Measurements from ENCODE around the gene PLCL2. TPM values are rescaled to one million over a fixed set of nuclear protein-coding genes. Genes with fewer than 3 reads are reported as not detected.

The PLCL2 gene
- total and polyA plus RNA-seq, 7 donors: 8.0 to 12.6 (median 11.6) TPM

DNA sequence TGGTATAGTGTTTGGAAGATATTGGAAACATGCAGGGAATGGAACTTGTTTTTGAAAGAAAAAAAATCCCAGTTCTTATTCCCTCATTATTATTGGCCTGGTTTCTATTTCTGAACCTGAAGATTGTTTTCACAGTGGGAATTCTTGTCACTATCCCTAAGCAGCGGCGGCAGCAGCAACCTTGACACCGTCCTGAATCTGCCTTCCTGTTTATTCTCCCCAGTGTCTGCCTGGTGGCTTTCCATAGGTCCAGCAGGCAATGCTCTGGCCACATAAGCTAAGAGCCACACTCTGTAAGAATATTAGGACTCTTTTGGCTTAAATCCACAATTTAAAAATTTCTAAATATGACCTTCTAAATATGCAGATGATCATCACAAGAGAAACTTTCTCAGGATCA, 178.0 kb downstream of the PLCL2 start:
- no peak for DNase-seq
- TF ChIP-seq POLR2AphosphoS5 (IDR thresholded peaks at IDR 0.05): no peak
- TF ChIP-seq, protein P1, sequence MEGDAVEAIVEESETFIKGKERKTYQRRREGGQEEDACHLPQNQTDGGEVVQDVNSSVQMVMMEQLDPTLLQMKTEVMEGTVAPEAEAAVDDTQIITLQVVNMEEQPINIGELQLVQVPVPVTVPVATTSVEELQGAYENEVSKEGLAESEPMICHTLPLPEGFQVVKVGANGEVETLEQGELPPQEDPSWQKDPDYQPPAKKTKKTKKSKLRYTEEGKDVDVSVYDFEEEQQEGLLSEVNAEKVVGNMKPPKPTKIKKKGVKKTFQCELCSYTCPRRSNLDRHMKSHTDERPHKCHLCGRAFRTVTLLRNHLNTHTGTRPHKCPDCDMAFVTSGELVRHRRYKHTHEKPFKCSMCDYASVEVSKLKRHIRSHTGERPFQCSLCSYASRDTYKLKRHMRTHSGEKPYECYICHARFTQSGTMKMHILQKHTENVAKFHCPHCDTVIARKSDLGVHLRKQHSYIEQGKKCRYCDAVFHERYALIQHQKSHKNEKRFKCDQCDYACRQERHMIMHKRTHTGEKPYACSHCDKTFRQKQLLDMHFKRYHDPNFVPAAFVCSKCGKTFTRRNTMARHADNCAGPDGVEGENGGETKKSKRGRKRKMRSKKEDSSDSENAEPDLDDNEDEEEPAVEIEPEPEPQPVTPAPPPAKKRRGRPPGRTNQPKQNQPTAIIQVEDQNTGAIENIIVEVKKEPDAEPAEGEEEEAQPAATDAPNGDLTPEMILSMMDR (IDR thresholded peaks at IDR 0.05): no peak
- no peak for TF ChIP-seq POLR2A (IDR thresholded peaks at IDR 0.05)
- no peak for TF ChIP-seq EP300 (IDR thresholded peaks at IDR 0.05)
- H3K4me1 ChIP-seq: no peaks in the 10 kb centered on the region
- WGBS, 2 donors: 88 to 96% methylated on average over 3 of the region's 3 CpGs
- H3K36me3 ChIP-seq: no peaks in the 10 kb centered on the region
- H3K27ac ChIP-seq: no peak overlapping the region
- no peaks in the 10 kb centered on the region for H3K9me3 ChIP-seq
- H3K4me3 ChIP-seq: no peak overlapping the region
- intact Hi-C loops (cut with DNase I): no loop called here
- no peaks in the 10 kb centered on the region for H3K27me3 ChIP-seq

DNA sequence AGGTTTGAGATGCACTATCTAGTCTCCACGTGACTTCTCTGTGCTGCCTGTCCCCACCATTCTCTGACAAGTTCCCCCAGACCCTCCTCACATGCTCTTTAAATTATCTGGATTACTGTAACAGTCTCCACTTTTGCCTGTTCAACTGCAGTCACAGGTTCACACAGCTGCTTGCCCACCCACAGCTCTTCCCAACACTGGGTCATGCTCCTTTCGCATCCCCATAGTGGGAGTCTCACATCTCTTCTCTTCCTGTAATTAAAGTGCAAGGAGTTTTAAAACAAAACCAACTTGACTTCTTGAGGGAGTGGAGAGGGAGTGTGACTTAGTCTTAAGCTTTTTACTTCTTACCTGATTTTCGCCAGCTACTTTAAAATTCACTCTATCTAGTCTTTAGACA, 178.8 kb downstream of the PLCL2 start:
- H3K36me3 ChIP-seq: no peaks in the 10 kb centered on the region
- no peaks in the 10 kb centered on the region for H3K9me3 ChIP-seq
- H3K27me3 ChIP-seq: no peaks in the 10 kb centered on the region
- 96 to 98% methylated on average over 3 of the region's 3 CpGs for WGBS, 2 donors
- no peaks in the 10 kb centered on the region for H3K4me1 ChIP-seq
- no peak overlapping the region for H3K4me3 ChIP-seq
- no peak overlapping the region for H3K27ac ChIP-seq
- intact Hi-C loops (cut with DNase I): no loop called here
- TF ChIP-seq POLR2A (IDR thresholded peaks at IDR 0.05): no peak
- TF ChIP-seq, protein P1 (IDR thresholded peaks at IDR 0.05): no peak
- no peak for DNase-seq

DNA sequence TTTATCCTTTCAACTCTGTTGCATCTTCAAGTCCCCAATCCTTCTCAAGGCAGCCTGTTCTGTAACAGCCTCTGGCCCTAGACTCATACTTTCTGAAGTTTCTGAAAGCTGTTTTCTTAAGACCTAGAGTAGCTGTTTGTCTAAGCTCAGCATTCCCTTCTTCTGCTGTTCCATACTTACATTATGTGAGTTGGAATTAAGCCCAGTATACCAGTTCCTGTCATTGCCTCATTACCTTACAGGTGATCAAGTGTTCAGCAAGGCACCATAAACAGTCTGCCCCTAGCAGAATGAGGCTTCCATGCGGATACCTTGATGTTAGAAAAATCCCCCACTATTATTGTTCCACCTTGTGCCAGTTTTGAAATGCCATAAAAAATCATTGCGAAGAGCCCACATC, 180.6 kb downstream of the PLCL2 start:
- Histone ChIP-seq H3K4me3 (no peak overlapping the region), H3K27ac (no peak overlapping the region), H3K4me1 (peaks cover 0 to 3% (median 0%) of the 10 kb centered on the region in 4 donors), H3K36me3 (no peaks in the 10 kb centered on the region), H3K9me3 (no peaks in the 10 kb centered on the region), H3K27me3 (no peaks in the 10 kb centered on the region)
- intact Hi-C loops (cut with DNase I): no loop called here
- WGBS, 2 donors: 21 to 74% methylated on average over 2 of the region's 2 CpGs
- no peak for DNase-seq
- TF ChIP-seq, protein P1 (IDR thresholded peaks at IDR 0.05): no peak
- TF ChIP-seq POLR2A (IDR thresholded peaks at IDR 0.05) (no peak), POLR2AphosphoS5 (IDR thresholded peaks at IDR 0.05) (no peak), EP300 (IDR thresholded peaks at IDR 0.05) (no peak)

DNA sequence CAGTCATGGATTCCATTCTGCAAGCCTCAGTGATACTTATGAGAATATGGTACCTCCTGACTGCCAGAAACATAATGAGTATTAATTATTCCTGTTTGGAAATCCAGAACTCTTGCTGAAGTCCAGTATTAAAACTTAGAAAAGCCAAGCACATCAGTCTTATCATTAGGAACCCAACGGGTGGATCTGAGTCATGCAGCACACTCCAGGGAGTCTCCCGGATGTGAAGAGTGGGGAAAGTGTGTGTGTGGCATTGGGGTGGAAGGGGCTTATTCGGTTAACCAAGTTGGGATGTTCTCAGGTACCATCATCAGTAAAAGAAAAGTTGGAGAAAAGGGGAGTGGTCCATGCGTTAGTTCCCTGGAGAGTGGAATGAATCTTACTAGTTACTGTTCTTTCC, 181.1 kb downstream of the PLCL2 start:
- no peak for TF ChIP-seq POLR2A (IDR thresholded peaks at IDR 0.05)
- TF ChIP-seq POLR2AphosphoS5 (IDR thresholded peaks at IDR 0.05): no peak
- TF ChIP-seq, protein P1 (IDR thresholded peaks at IDR 0.05): no peak
- TF ChIP-seq EP300 (IDR thresholded peaks at IDR 0.05): no peak
- 96 to 97% methylated on average over 4 of the region's 4 CpGs for WGBS, 2 donors
- DNase-seq: no peak
- no peak overlapping the region for H3K27ac ChIP-seq
- no peak overlapping the region for H3K4me3 ChIP-seq
- peaks cover 0 to 7% (median 0%) of the 10 kb centered on the region in 4 donors for H3K4me1 ChIP-seq
- intact Hi-C loops (cut with DNase I): no loop called here
- H3K27me3 ChIP-seq: no peaks in the 10 kb centered on the region
- H3K9me3 ChIP-seq: no peaks in the 10 kb centered on the region
- H3K36me3 ChIP-seq: no peaks in the 10 kb centered on the region

DNA sequence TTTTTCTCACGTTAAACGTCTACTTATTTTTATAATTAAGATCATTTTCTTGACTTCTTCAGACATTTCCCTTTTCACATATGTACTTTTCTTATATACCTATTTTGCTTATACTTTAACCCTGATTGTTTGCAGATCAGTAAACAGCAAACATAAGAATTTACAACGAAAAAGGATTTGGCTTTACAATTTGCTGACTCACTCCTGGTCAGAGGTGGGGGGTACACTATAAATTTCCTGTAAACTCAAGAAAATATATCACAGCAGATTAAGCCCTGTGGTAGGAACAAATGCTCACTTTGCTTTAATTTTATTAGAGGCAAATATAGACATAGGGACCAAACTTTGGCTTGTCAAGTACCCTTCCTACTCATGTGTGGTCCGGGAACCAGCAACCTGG, 185.0 kb downstream of the PLCL2 start:
- no peak for TF ChIP-seq EP300 (IDR thresholded peaks at IDR 0.05)
- TF ChIP-seq POLR2A (IDR thresholded peaks at IDR 0.05): no peak
- TF ChIP-seq, protein P1 (IDR thresholded peaks at IDR 0.05): no peak
- TF ChIP-seq POLR2AphosphoS5 (IDR thresholded peaks at IDR 0.05): no peak
- no peak for DNase-seq
- H3K36me3 ChIP-seq: no peaks in the 10 kb centered on the region
- H3K27ac ChIP-seq: no peak overlapping the region
- intact Hi-C loops (cut with DNase I): no loop called here
- no peaks in the 10 kb centered on the region for H3K27me3 ChIP-seq
- peaks cover 0 to 7% (median 0%) of the 10 kb centered on the region in 4 donors for H3K4me1 ChIP-seq
- no peak overlapping the region for H3K4me3 ChIP-seq
- no peaks in the 10 kb centered on the region for H3K9me3 ChIP-seq
- 89 to 92% methylated on average over 4 of the region's 4 CpGs for WGBS, 2 donors
